Measurements from ENCODE around the gene POLA1.
A peak's percentile ranks its signal among the peaks of the same experiment; 100 is the strongest.

The POLA1 gene

DNA sequence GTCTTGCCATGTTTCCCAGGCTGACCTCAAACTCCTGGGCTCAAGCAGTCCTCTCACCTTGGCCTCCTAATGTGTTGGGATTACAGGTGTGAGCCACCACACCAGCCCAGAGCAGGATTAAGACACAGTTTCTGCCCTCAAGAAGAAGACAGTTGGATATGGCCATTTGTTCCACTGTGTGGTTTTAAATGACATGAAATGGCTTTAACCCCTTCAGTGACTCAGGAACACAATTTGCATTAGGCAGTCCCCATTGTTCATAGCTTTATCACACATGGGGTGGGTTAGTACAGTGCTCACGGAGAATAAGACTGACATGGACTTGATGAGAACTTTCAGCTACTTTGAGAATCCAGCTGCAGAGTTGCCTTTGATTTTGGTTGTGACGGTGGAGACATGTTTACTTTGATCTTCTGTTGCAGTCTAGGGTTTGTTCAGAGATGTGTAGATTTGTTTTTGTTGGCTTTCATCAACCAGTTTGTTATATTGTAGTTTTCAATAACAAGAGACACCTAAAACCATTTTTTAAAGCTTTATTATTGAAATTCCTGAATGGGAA lies 261.7 kb downstream of the POLA1 start:
- TF ChIP-seq EP300 (IDR thresholded peaks at IDR 0.05; ENCODE audit: borderline replicate concordance) (no peak), EGR1 (IDR thresholded peaks at IDR 0.05) (no peak)

GRCh38 chrX:24956828-24957227 lies 263.1 kb downstream of the POLA1 start:
- TF ChIP-seq CEBPB (IDR thresholded peaks at IDR 0.05) (no peak), EP300 (IDR thresholded peaks at IDR 0.05; ENCODE audit: borderline replicate concordance) (no peak), EGR1 (IDR thresholded peaks at IDR 0.05) (no peak), USF1 (IDR thresholded peaks at IDR 0.05) (no peak), ZBTB7A (IDR thresholded peaks at IDR 0.05; ENCODE audit: low read depth) (no peak), TCF12 (IDR thresholded peaks at IDR 0.05; ENCODE audit: low read depth) (no peak), REST (IDR thresholded peaks at IDR 0.05; ENCODE audit: low read depth) (no peak), TEAD4 (IDR thresholded peaks at IDR 0.05) (no peak), NFIC (IDR thresholded peaks at IDR 0.05) (no peak)
- TF ChIP-seq, protein P1, sequence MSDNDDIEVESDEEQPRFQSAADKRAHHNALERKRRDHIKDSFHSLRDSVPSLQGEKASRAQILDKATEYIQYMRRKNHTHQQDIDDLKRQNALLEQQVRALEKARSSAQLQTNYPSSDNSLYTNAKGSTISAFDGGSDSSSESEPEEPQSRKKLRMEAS (IDR thresholded peaks at IDR 0.05) = no peak

DNA sequence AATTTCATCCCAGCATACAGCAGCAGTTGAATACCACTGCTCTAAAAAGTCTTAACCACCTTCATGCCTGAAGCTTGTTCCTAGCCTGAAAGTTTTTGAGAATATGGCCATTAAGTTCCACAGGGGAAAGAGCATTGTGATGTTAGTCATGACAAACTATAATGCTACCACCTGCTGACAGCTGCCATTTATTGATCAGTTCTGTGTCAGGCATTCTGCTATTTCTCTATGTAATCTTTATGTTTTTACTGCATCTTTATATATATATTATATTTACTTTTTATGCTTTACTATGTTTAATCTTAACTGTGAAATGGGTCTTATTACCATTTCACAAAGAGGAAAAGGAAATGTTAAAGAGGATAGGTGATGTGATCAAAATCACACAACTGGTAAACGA lies 268.1 kb downstream of the POLA1 start:
- TF ChIP-seq NFIC (IDR thresholded peaks at IDR 0.05) (no peak), ZBTB7A (IDR thresholded peaks at IDR 0.05; ENCODE audit: low read depth) (no peak), REST (IDR thresholded peaks at IDR 0.05; ENCODE audit: low read depth) (no peak), TCF12 (IDR thresholded peaks at IDR 0.05; ENCODE audit: low read depth) (no peak), CEBPB (IDR thresholded peaks at IDR 0.05) (no peak), YY1 (IDR thresholded peaks at IDR 0.05; ENCODE audit: low read depth) (no peak), RAD21 (IDR thresholded peaks at IDR 0.05; ENCODE audit: low read depth) (no peak)

- TF ChIP-seq CEBPB (IDR thresholded peaks at IDR 0.05) (peak; percentile 10; the same call in 1 of the 2 replicates), TEAD4 (IDR thresholded peaks at IDR 0.05) (peak; percentile 64), NFIC (IDR thresholded peaks at IDR 0.05) (no peak)
These were observed 270.1 kb downstream of the POLA1 start for GRCh38 chrX:24963823-24964222.

DNA sequence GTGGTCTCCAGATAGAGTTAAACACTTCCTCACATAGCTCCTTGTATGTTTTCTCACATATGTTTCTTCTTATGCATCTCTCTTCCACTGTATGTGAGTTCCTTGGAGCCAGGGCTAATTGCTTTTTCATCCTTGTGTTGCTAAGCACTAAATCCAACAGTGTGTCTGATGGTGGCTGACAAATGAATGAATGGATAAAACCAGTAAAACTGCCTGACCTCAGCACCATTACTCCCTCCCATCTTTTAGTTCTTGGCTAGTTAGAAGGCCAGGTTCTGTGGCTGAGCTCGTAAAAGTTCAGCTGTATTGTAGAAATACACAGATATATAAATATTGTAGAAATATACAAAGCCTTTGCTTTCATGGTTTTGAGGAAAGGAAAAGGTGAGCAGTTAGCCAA lies 271.7 kb downstream of the POLA1 start:
- TF ChIP-seq RAD21 (IDR thresholded peaks at IDR 0.05; ENCODE audit: low read depth) = no peak
- TF ChIP-seq EP300 (IDR thresholded peaks at IDR 0.05; ENCODE audit: borderline replicate concordance) = no peak
- TF ChIP-seq EGR1 (IDR thresholded peaks at IDR 0.05) = no peak
- no peak for TF ChIP-seq FOXM1 (IDR thresholded peaks at IDR 0.05; ENCODE audit: borderline replicate concordance, low read depth)
- no peak for TF ChIP-seq REST (IDR thresholded peaks at IDR 0.05; ENCODE audit: low read depth)
- TF ChIP-seq, protein P1 (IDR thresholded peaks at IDR 0.05) = no peak
- no peak for TF ChIP-seq TEAD4 (IDR thresholded peaks at IDR 0.05)
- TF ChIP-seq ZBTB7A (IDR thresholded peaks at IDR 0.05; ENCODE audit: low read depth) = no peak
- TF ChIP-seq CREB1 (IDR thresholded peaks at IDR 0.05; ENCODE audit: low read depth) = no peak
- no peak for TF ChIP-seq YY1 (IDR thresholded peaks at IDR 0.05; ENCODE audit: low read depth)
- TF ChIP-seq TAF1 (IDR thresholded peaks at IDR 0.05; ENCODE audit: low read depth) = no peak
- no peak for TF ChIP-seq CEBPB (IDR thresholded peaks at IDR 0.05)
- no peak for TF ChIP-seq USF1 (IDR thresholded peaks at IDR 0.05)
- no peak for TF ChIP-seq TCF12 (IDR thresholded peaks at IDR 0.05; ENCODE audit: low read depth)
- no peak for TF ChIP-seq NFIC (IDR thresholded peaks at IDR 0.05)

Data from Ishikawa (cell line).